Lung (tissue), 12 donors: ENCODE data around the gene MEF2B. TPM values are rescaled to one million over a fixed set of nuclear protein-coding genes. Genes with fewer than 3 reads are reported as not detected.

ENCODE experiments used
- ATAC-seq: fragments of 200-7000 bp; cut with Tn5 transposase; one replicate; pipeline ENCODE4 v1.9.1; 2020; ENCODE audit warnings: moderate number of reproducible peaks; ENCODE audit not compliant: insufficient read depth, low FRiP score
- DNase-seq, 3 donors: peaks; one replicate each; pipeline ENCODE4 v3.0.0-alpha.2; 2013 to 2017
- H3K27ac ChIP-seq, 2 donors: one replicate each; pipeline ENCODE4 v1.5.1; 2013; ENCODE audit warnings: mild to moderate bottlenecking in 2 of 2, moderate library complexity in 2 of 2, control low read depth in 1 of 2, inconsistent platforms in 1 of 2, low read depth in 1 of 2, low read length in 1 of 2
- H3K27me3 ChIP-seq, 3 donors: one replicate each; pipeline ENCODE4 v1.5.1; 2013; ENCODE audit warnings: low read length in 2 of 3; ENCODE audit not compliant: control insufficient read depth in 3 of 3, insufficient read depth in 3 of 3
- H3K36me3 ChIP-seq, 4 donors: one replicate each; pipeline ENCODE4 v1.5.1; 2013; ENCODE audit warnings: low read length in 4 of 4, mild to moderate bottlenecking in 1 of 4, moderate library complexity in 1 of 4; ENCODE audit not compliant: control insufficient read depth in 4 of 4, insufficient read depth in 4 of 4
- H3K4me1 ChIP-seq, 5 donors: one replicate each; pipeline ENCODE4 v1.5.1; 2013; ENCODE audit warnings: low read length in 5 of 5, mild to moderate bottlenecking in 2 of 5, moderate library complexity in 1 of 5; ENCODE audit not compliant: control insufficient read depth in 5 of 5, insufficient read depth in 5 of 5
- H3K4me3 ChIP-seq: one replicate; pipeline ENCODE4 v1.5.1; 2013; ENCODE audit warnings: mild to moderate bottlenecking, control low read depth, moderate library complexity
- H3K9ac ChIP-seq, 2 donors: one replicate each; pipeline ENCODE4 v1.5.1; 2013; ENCODE audit warnings: low read length in 2 of 2, control low read depth in 1 of 2; ENCODE audit not compliant: insufficient read depth in 1 of 2
- H3K9me3 ChIP-seq, 4 donors: one replicate each; pipeline ENCODE4 v1.5.1; 2013; ENCODE audit warnings: low read length in 3 of 4, mild to moderate bottlenecking in 1 of 4, moderate library complexity in 1 of 4; ENCODE audit not compliant: control insufficient read depth in 4 of 4, insufficient read depth in 3 of 4
- WGBS, 2 donors: extraction: QIAGEN DNeasy Blood & Tissue Kit; methylation state at CpG; one replicate each; pipeline ENCODE4 v1.1.7; 2013; 5-methylcytosine and 5-hydroxymethylcytosine counted together
- polyA plus RNA-seq, 2 donors: library from polyadenylated mRNA; stranded (reverse); fragments of 200-250 nt; gene quantifications; one replicate each; pipeline ENCODE4 v1.2.1, GENCODE V29; 2013
- total RNA-seq, 2 donors: library from RNA; depleted of rRNA in 1 of 2; stranded (reverse); fragments of >200 nt in 1 of 2; gene quantifications; one replicate each; pipeline ENCODE4 v1.2.1, GENCODE V29; 2014 to 2021
- TF ChIP-seq, protein P1 (sequence below): IDR thresholded peaks from 2 replicates; pipeline ENCODE4 v1.5.1; 2012; ENCODE audit warnings: mild to moderate bottlenecking; ENCODE audit errors: control extremely low read depth, extremely low read depth
- donor health status: control.
- donor health status: control.
- donor health status: Bipolar disorder and iron deficiency.
- donor health status: healthy.
- donor health status: DM: yes; HTN: yes; CAD: no.

MEF2B gene
- total and polyA plus RNA-seq, 4 donors = 0.44 to 1.8 (median 0.61) TPM

- TF ChIP-seq, protein P1, sequence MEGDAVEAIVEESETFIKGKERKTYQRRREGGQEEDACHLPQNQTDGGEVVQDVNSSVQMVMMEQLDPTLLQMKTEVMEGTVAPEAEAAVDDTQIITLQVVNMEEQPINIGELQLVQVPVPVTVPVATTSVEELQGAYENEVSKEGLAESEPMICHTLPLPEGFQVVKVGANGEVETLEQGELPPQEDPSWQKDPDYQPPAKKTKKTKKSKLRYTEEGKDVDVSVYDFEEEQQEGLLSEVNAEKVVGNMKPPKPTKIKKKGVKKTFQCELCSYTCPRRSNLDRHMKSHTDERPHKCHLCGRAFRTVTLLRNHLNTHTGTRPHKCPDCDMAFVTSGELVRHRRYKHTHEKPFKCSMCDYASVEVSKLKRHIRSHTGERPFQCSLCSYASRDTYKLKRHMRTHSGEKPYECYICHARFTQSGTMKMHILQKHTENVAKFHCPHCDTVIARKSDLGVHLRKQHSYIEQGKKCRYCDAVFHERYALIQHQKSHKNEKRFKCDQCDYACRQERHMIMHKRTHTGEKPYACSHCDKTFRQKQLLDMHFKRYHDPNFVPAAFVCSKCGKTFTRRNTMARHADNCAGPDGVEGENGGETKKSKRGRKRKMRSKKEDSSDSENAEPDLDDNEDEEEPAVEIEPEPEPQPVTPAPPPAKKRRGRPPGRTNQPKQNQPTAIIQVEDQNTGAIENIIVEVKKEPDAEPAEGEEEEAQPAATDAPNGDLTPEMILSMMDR = no peak
- WGBS, 2 donors = 94 to 97% methylated on average over 1 of the region's 1 CpG
Observed at GRCh38 chr19:19165396-19165795, 4.7 kb downstream of the MEF2B start.

DNA sequence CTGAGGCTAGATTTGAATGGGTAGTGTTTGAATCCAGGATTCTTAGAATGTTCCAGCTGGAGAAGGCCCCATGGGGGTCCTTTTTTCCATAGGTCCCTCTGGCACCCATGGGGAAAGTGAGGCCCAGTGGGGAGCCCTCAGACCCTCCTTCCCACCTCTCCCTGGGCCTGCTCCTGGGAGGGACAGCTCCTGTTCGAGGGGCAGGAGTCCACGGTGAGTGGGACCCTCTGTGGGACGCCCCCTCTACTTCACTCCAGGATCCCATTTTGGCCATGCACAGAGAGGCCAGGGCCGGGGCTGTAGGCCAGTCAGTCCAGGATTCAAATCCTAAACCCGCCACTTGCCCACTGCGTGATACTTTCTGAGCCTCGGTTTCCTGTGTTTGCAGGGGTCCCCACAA is 7.6 kb downstream of the MEF2B start:
- H3K27ac ChIP-seq = no peak overlapping the region
- ATAC-seq = no peak
- H3K4me1 ChIP-seq = no peaks in the 10 kb centered on the region
- TF ChIP-seq, protein P1 = no peak
- DNase-seq = no peak
- no peak overlapping the region for H3K9ac ChIP-seq
- WGBS, 2 donors = 91 to 93% methylated on average over 7 of the region's 7 CpGs
- no peak overlapping the region for H3K4me3 ChIP-seq
- H3K9me3 ChIP-seq = no peaks in the 10 kb centered on the region
- no peaks in the 10 kb centered on the region for H3K27me3 ChIP-seq
- no peaks in the 10 kb centered on the region for H3K36me3 ChIP-seq

More at GRCh38 chr19:19165396-19165795, 4.7 kb downstream of the MEF2B start:
- H3K36me3 ChIP-seq = no peaks in the 10 kb centered on the region
- no peak for ATAC-seq
- H3K27ac ChIP-seq = no peak overlapping the region
- no peak for DNase-seq
- H3K9ac ChIP-seq = no peak overlapping the region
- H3K4me1 ChIP-seq = peaks cover 0 to 3% (median 0%) of the 10 kb centered on the region in 5 donors
- H3K9me3 ChIP-seq = no peaks in the 10 kb centered on the region
- no peaks in the 10 kb centered on the region for H3K27me3 ChIP-seq
- H3K4me3 ChIP-seq = no peak overlapping the region

GRCh38 chr19:19160461-19161035 is 9.5 kb downstream of the MEF2B start:
- ATAC-seq (no peak), DNase-seq (no peak)
- H3K27ac ChIP-seq = no peak overlapping the region
- 42 to 68% methylated on average over 21 to 26 of the region's 26 CpGs for WGBS, 2 donors
- no peak overlapping the region for H3K9ac ChIP-seq
- H3K4me3 ChIP-seq = no peak overlapping the region
- no peaks in the 10 kb centered on the region for H3K27me3 ChIP-seq
- no peaks in the 10 kb centered on the region for H3K4me1 ChIP-seq
- peaks cover 0 to 6% (median 3%) of the 10 kb centered on the region in 4 donors for H3K36me3 ChIP-seq
- TF ChIP-seq, protein P1 = no peak
- no peaks in the 10 kb centered on the region for H3K9me3 ChIP-seq

DNA sequence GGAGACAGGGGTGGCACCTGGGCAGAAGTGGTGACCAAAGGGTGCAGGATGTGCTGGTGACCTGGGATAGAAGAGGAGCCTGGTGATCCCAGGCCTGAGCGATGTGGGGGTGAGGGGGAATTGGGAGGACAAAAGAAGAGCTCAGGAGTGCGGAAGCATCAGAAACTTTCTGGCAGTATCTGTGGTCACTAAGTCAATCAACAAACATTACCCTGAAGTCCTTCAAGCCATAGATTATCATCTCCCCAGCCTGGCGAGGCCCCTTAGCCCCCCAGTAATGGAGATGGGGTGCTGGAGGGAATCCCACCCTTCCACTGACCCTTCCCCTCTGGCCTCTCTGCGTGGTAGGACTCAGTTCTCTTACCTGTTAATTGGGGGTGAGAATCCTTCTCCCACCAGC is 10.5 kb downstream of the MEF2B start:
- Histone ChIP-seq H3K4me3 (no peak overlapping the region), H3K4me1 (no peaks in the 10 kb centered on the region), H3K27ac (no peak overlapping the region), H3K27me3 (no peaks in the 10 kb centered on the region), H3K36me3 (peaks cover 0 to 6% (median 3%) of the 10 kb centered on the region in 4 donors), H3K9ac (no peak overlapping the region), H3K9me3 (no peaks in the 10 kb centered on the region)
- TF ChIP-seq, protein P1 = no peak
- DNase-seq = no peak
- no peak for ATAC-seq
- 95 to 96% methylated on average over 4 of the region's 4 CpGs for WGBS, 2 donors
